RPMI7951 (cell line): ENCODE data around the gene PGAP1. TPM values are rescaled to one million over a fixed set of nuclear protein-coding genes. Genes with fewer than 3 reads are reported as not detected.

Experiments used
- DNase-seq: peaks from one replicate; pipeline ENCODE4 v3.0.0-alpha.2; 2012; ENCODE audit warnings: low read depth
- total RNA-seq: library from RNA; depleted of rRNA; stranded (reverse); fragments of >200 nt; shearing (Covaris generic); gene quantifications from 2 replicates; pipeline ENCODE4 v1.2.3, GENCODE V29; 2014

Gene PGAP1
- total RNA-seq, 1 experiment from 2014 or later: 7.4 TPM

- DNase-seq: no peak
Measured at GRCh38 chr2:196899976-196900375, 26.5 kb downstream of the PGAP1 start.

GRCh38 chr2:196891136-196891535 is 35.4 kb downstream of the PGAP1 start:
- DNase-seq: no peak

DNA sequence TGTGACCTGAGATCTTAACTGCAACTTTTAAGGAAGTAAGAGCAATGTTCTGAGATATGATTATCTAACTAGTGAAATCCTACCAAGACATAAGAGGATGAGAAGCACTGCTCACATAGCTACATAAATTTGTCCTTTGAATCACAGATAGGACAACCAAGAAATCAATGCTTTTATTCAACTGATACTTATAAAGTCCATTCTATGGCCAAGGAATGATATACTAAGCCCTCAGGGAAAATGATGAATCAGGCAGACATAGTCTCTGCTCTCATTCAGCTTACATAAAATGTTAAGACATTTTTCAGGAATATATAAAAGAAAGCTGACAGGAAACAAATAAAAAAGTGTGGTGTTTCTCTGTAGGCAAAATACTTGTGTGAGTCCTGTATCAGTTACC is 39.1 kb downstream of the PGAP1 start:
- peak; percentile 15 for DNase-seq

GRCh38 chr2:196884368-196884767 is 42.1 kb downstream of the PGAP1 start:
- DNase-seq: no peak

DNA sequence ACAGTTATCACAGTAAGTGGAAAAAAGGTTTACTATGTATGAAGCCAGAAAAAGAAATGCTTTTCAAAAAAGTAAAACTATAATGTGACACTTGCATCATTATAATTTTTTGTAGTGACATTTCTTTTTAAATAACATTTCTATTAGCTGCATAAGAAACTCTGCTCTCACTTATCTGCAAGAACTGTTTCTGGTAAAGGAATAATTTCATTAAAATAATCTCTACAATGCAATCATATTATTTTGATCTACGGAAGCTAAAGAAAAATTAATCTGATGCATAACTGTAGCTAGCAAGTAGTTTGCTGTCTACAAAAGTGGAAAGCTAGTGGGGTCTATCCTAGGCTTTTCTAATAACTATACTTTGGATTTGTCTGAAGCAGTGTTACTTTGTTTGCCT is 50.1 kb downstream of the PGAP1 start:
- DNase-seq: no peak

DNA sequence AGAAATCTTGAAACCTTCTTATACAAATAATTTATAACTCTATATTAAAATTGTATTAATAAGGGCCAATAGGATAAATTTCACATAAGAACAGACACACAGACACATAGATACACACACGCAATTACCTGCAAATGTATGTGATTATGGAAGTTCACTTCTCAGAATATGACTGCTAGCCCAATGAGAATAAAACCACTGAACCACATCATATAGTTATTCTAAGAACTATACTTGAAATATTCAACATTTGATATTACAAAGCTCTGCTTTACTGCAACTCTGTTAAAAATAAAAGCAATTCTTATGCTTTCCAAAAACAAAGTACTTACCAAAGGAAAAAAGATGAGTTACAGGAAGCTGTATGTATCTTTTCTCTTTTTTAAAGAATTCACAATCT is 51.1 kb downstream of the PGAP1 start:
- DNase-seq: no peak

- DNase-seq: no peak
Measured at GRCh38 chr2:196873511-196873910, 53.0 kb downstream of the PGAP1 start.

DNA sequence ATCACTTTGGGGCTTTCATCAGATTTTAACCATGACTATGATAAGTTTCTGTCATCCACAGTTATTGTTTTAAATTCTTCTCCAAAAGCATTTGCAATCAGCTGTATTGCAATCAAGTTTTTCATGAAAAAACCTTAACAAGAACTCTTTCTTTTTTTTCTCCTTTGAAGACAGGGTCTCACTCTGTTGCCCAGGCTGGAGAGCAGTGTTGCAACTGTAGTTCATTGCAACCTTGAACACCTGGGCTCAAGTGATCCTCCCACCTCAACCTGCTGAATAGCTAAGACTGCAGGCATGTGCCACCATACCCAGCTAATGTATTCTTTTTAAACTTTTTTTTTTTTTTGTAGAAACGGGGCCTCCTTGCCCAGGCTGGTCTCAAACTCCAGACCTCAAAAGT is 71.9 kb downstream of the PGAP1 start:
- no peak for DNase-seq

- no peak for DNase-seq
Measured at GRCh38 chr2:196853301-196854087, 73.0 kb downstream of the PGAP1 start.

DNA sequence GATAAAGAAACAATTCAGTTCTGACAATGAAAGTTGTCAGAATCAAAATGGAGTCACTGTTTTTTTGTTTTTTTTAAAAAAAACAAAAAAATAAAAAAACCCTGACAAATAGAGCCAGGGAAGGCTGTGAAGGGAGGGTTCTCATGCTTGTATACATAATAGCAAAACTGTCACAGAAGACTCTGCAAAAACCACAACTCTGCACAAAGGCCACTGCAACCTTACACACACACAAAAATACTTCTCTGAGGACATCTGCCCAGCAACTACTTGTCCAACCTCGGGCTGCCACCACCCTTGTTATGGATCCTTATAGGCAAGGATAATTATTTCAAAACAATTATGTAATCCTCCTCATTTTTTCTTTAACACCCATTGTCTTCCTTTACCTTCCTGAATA is 75.4 kb downstream of the PGAP1 start:
- no peak for DNase-seq

- peak; percentile 21 for DNase-seq
Measured at GRCh38 chr2:196849895-196850294, 76.6 kb downstream of the PGAP1 start.

DNA sequence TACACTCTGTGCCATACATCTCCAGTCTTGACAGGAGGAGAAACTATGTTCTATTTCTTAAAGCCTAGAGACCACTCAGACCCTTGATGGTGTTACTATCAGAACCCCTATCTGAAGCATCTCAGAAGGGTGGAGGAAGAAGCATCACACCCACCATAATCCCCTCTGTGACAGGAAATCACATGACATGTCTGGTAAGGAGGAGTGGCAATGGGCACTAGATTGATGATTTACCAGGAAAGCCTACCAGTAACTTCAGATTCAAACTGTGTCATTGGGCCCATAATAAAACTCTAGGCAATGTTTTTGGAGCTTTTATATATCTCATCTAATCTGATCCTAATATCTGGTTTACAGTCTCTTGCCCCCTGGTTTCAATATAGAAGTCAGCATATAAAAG is 80.2 kb downstream of the PGAP1 start:
- DNase-seq: no peak

GRCh38 chr2:196845371-196845770 is 81.1 kb downstream of the PGAP1 start:
- DNase-seq: no peak

- DNase-seq: no peak
Measured at GRCh38 chr2:196840171-196840570, 86.3 kb downstream of the PGAP1 start.

DNA sequence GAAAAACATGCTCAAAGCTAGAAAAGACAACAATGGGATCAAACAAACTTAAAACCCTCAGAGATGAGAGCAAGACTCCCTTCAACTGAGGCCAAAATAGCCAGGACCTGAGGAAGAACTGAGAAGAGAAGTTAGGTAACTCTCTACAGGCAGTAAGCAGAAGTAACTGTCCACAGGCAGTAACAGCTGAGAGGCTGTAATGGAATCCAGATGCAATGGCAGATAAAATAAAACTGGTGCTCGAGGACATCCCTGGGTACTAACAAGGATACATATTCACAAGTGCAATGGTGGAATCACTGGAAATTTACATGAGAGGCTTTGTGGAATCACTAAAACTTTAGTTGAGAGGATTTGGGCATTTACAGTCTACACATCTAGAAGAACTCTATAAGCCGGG is 86.9 kb downstream of the PGAP1 start:
- DNase-seq: no peak

GRCh38 chr2:196836440-196836839 is 90.1 kb downstream of the PGAP1 start:
- peak; percentile 13 for DNase-seq

DNA sequence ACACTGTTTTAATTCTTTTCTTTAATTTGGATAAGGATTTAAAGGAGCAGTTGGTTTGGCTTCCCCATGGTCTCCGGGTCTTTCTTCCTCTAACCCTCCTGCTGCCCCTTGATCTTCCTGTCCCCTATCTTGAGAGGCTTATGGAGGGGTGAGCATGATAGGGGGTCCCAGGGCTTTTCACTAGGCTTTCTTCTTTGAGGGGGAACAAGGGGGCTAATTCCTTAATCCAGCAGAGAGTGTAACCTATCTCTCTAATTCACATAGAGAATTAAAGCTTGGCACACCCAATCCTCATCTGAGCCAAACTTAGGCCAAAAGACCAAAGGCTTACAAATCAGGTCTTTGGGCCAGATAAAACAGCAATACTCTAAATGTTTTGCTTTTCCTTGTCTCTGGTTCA is 95.8 kb downstream of the PGAP1 start:
- DNase-seq: no peak

DNA sequence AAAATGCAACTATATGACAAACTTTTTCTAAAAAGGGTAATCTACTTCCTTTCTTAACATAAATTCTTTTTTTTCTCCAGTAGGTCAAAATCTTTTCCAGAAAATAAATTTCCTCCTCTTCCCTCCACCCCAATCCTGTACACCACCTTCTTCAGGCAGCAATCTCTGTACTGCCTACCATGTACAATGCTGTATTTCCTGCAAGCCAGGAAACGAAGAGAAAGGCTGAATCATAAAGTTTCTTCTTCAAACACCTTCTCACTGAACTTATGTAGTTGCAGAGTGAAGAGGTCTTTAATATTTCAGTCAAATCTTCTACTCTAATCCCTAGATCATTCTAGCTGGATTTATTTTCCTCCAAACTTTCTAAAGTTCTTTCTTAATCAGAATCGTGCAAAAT is 99.2 kb downstream of the PGAP1 start:
- DNase-seq: no peak

DNA sequence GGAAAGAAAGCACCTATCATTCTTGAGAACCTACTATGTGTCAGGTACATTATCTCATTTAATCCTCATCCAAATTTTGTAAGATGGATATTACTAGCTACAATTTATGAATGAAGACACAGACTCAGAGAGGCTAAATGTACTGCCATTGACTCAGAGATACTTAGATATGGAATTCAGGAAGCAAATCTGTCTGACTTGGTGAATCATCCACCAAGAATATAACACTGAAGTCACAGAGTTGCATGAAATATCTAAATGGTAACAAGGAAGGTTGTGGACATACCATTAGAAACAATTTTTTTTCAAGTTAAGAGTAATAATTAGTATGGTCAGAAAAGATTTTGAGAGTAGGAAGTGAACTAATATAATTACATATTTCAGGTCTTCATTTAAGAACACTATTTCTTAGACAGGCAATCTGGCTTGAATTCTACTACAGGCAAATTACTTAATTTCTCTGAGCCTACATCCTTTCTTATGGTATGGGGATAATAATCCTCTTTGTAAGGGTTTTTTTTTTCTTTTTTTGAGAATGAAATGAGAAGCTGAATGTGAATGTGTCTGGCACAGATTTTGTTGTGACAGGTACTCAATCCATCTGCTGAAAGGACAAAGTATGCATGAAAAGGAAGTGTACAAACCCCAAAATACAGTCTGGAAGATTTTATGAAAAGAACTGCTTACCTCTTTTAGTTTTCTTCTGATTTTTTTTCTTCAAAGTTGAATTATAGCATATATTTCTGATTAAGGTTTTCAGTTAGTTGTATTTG is 102.6 kb downstream of the PGAP1 start:
- DNase-seq: peak; percentile 62

GRCh38 chr2:196821195-196821594 is 105.3 kb downstream of the PGAP1 start:
- DNase-seq: peak; percentile 41

GRCh38 chr2:196809260-196809659 is 117.2 kb downstream of the PGAP1 start, which contains the start of gene C2orf66:
TSS of gene C2orf66 (minus strand) at chr2:196809355. CDS start at chr2:196809336, 19 bp downstream.
- no peak for DNase-seq

DNA sequence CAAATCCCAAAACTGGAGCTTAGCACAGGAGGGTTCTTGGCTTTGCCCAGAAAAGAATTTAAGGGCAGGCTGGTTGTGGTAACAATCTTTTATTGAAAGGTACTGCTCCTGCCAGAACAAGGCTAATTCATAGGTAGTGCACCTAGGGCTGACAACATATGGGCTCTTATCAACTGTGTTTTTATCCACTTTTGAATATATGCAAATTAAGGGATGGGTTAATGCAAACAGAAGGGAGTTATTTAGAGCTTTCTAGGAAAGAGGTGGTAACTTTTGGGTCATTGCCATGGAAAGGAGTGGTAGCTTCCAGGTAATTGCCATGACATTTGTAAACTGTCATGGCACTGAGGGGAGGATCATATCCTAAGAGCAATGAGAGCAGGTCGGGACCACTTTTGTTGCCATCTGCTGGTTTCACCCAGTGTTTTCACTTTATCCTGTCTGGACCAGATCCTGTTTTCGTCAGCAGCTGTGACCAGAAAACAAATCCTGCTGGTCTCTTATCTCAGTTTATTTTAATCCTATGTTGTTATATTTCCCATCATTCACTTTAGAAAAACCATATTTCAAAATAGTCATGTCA is 118.3 kb downstream of the PGAP1 start:
- peak; percentile 17 for DNase-seq

GRCh38 chr2:196804381-196804780 is 122.1 kb downstream of the PGAP1 start:
- no peak for DNase-seq
